OCI-LY3 (cell line): ENCODE results near the gene DMWD.

Experiments used
- EZH2phosphoT487 ChIP-seq: fragments of 200-600 bp; shearing (Covaris generic); IDR thresholded peaks from 2 replicates; pipeline ENCODE4 v1.6.1; 2018; ENCODE audit warnings: antibody characterized with exemption, mixed run types, low read depth
- TF ChIP-seq, protein P1 (sequence below): fragments of 200-600, 300-600 bp; sonication (generic); IDR thresholded peaks from 2 replicates; pipeline ENCODE4 v1.5.1; 2014; ENCODE audit warnings: antibody characterized with exemption, low read length, low read depth

DNA sequence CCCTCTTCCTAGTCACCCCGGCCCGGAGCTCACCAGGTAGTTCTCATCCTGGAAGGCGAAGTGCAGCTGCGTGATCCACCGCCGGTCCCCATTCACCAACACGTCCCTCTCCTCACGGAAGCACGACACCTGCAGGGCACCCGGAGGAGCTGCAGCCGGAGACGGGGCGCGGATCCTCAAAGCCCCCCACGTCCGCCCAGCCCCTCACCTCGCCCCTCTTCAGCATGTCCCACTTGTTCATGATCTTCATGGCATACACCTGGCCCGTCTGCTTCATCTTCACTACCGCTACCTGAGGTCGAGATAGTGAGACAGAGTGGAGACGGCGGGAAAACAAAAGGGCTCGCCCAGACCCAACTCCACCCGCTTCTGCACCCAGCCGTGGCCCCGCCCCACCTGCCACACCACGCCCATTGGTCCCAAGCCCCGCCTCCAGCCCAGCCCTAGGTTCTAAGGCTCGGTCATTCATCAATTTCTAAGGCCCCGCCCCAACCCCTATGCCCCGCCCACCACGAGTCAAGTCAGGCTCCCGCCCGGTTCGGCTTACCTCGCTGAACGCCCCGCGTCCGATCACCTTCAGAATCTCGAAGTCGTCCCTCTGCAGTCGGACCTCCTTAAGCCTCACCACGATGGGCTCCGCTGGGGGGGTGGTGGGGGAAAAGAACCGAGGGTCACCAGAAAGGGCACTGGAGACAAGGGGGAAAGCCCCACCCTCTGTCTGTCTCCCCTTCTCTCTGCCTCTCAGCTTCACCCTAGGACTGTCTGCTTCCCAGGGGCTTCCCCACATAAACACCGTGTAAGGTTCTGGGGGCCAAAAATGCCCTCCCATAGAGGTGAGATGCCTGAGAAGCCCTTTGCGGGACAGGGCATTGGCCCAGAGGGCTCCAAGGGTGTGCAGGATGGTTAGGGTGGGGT is 13.2 kb downstream of the DMWD start:
- TF ChIP-seq, protein P1, sequence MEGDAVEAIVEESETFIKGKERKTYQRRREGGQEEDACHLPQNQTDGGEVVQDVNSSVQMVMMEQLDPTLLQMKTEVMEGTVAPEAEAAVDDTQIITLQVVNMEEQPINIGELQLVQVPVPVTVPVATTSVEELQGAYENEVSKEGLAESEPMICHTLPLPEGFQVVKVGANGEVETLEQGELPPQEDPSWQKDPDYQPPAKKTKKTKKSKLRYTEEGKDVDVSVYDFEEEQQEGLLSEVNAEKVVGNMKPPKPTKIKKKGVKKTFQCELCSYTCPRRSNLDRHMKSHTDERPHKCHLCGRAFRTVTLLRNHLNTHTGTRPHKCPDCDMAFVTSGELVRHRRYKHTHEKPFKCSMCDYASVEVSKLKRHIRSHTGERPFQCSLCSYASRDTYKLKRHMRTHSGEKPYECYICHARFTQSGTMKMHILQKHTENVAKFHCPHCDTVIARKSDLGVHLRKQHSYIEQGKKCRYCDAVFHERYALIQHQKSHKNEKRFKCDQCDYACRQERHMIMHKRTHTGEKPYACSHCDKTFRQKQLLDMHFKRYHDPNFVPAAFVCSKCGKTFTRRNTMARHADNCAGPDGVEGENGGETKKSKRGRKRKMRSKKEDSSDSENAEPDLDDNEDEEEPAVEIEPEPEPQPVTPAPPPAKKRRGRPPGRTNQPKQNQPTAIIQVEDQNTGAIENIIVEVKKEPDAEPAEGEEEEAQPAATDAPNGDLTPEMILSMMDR = peak; percentile 97
- no peak for TF ChIP-seq EZH2phosphoT487
